OCI-LY1 (cell line): ENCODE measurements around the gene POLR2I.

ENCODE experiments used
- H2AFZ ChIP-seq: fragments of 200-600 bp; sonication (generic), shearing (Covaris generic); 2 replicates; pipeline ENCODE4 v1.6.0; 2014; ENCODE audit warnings: antibody characterized with exemption, mild to moderate bottlenecking, low read length
- H3F3A ChIP-seq: fragments of 200-600 bp; sonication (generic), shearing (Covaris generic); 2 replicates; pipeline ENCODE4 v1.6.0; 2014; ENCODE audit warnings: mild to moderate bottlenecking, antibody characterized with exemption, low read length, moderate library complexity; ENCODE audit not compliant: insufficient read depth
- H3K27ac ChIP-seq: fragments of 200-600 bp; sonication (generic); 2 replicates; pipeline ENCODE4 v1.5.1; 2014; ENCODE audit warnings: low read length, mixed run types, mild to moderate bottlenecking, low read depth; ENCODE audit not compliant: poor library complexity, severe bottlenecking
- H3K27me3 ChIP-seq: fragments of 200-600 bp; sonication (generic); 2 replicates; pipeline ENCODE4 v1.6.0; 2014; ENCODE audit warnings: antibody characterized with exemption, mild to moderate bottlenecking, low read length, moderate library complexity; ENCODE audit not compliant: insufficient read depth
- H3K36me3 ChIP-seq: fragments of 200-600 bp; sonication (generic); 2 replicates; pipeline ENCODE4 v1.6.1; 2014; ENCODE audit warnings: mild to moderate bottlenecking, antibody characterized with exemption, low read length, moderate library complexity, mixed read lengths; ENCODE audit not compliant: insufficient read depth
- H3K4me1 ChIP-seq: fragments of 200-600 bp; sonication (generic); 2 replicates; pipeline ENCODE4 v1.5.1; 2014; ENCODE audit warnings: mild to moderate bottlenecking, low read length, moderate library complexity; ENCODE audit not compliant: insufficient read depth, severe bottlenecking
- H3K4me2 ChIP-seq: fragments of 200-600 bp; sonication (generic), shearing (Covaris generic); 2 replicates; pipeline ENCODE4 v1.6.1; 2014; ENCODE audit warnings: low read length
- H3K4me3 ChIP-seq: fragments of 200-600 bp; sonication (generic); 2 replicates; pipeline ENCODE4 v1.5.1; 2014; ENCODE audit warnings: low read length, low read depth, mild to moderate bottlenecking, mixed read lengths; ENCODE audit not compliant: poor library complexity, severe bottlenecking
- H3K79me2 ChIP-seq: fragments of 200-600 bp; shearing (Covaris generic); 2 replicates; pipeline ENCODE4 v1.6.1; 2016; ENCODE audit warnings: mixed run types, low read length, mixed read lengths; ENCODE audit not compliant: insufficient read depth
- H3K9ac ChIP-seq: fragments of 200-600 bp; sonication (generic), shearing (Covaris generic); 2 replicates; pipeline ENCODE4 v1.6.1; 2014; ENCODE audit warnings: mild to moderate bottlenecking, low read length, mixed read lengths
- H3K9me2 ChIP-seq: fragments of 200-600 bp; sonication (generic), shearing (Covaris generic); 2 replicates; pipeline ENCODE4 v1.6.1; 2014; ENCODE audit warnings: low read depth, mild to moderate bottlenecking, low read length, mixed read lengths
- H3K9me3 ChIP-seq: fragments of 200-600 bp; shearing (Covaris generic); 2 replicates; pipeline ENCODE4 v1.6.1; 2014; ENCODE audit warnings: low read length, mixed read lengths
- H4K20me1 ChIP-seq: fragments of 200-600 bp; sonication (generic), shearing (Covaris generic); 2 replicates; pipeline ENCODE4 v1.6.0; 2016; ENCODE audit warnings: mild to moderate bottlenecking, low read length; ENCODE audit not compliant: insufficient read depth
- EZH2 ChIP-seq: fragments of 200-600 bp; sonication (generic), shearing (Covaris generic); IDR thresholded peaks from 2 replicates; pipeline ENCODE4 v1.8.0; 2017; ENCODE audit warnings: borderline replicate concordance, mixed run types, mild to moderate bottlenecking, antibody characterized with exemption, low read length, moderate library complexity, mixed read lengths
- TF ChIP-seq, protein P1 (sequence below): fragments of 200-600 bp; sonication (generic), shearing (Covaris generic); IDR thresholded peaks from 2 replicates; pipeline ENCODE4 v1.5.1; 2017; ENCODE audit warnings: mild to moderate bottlenecking, antibody characterized with exemption, low read length, moderate library complexity, mixed read lengths

Gene POLR2I

GRCh38 chr19:36067681-36068080 is 47.0 kb downstream of the POLR2I start:
- no peak overlapping the region for H3K9ac ChIP-seq
- no peak for TF ChIP-seq EZH2
- TF ChIP-seq, protein P1, sequence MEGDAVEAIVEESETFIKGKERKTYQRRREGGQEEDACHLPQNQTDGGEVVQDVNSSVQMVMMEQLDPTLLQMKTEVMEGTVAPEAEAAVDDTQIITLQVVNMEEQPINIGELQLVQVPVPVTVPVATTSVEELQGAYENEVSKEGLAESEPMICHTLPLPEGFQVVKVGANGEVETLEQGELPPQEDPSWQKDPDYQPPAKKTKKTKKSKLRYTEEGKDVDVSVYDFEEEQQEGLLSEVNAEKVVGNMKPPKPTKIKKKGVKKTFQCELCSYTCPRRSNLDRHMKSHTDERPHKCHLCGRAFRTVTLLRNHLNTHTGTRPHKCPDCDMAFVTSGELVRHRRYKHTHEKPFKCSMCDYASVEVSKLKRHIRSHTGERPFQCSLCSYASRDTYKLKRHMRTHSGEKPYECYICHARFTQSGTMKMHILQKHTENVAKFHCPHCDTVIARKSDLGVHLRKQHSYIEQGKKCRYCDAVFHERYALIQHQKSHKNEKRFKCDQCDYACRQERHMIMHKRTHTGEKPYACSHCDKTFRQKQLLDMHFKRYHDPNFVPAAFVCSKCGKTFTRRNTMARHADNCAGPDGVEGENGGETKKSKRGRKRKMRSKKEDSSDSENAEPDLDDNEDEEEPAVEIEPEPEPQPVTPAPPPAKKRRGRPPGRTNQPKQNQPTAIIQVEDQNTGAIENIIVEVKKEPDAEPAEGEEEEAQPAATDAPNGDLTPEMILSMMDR, result no peak
- H3K4me2 ChIP-seq, result no peak overlapping the region
- H2AFZ ChIP-seq, result no peak overlapping the region
- H4K20me1 ChIP-seq, result no peaks in the 10 kb centered on the region
- no peaks in the 10 kb centered on the region for H3K4me1 ChIP-seq
- H3K27ac ChIP-seq, result no peak overlapping the region
- no peaks in the 10 kb centered on the region for H3F3A ChIP-seq
- H3K36me3 ChIP-seq, result peaks cover 78% of the 10 kb centered on the region
- no peaks in the 10 kb centered on the region for H3K9me3 ChIP-seq
- H3K79me2 ChIP-seq, result no peaks in the 10 kb centered on the region
- H3K9me2 ChIP-seq, result no peaks in the 10 kb centered on the region
- no peaks in the 10 kb centered on the region for H3K27me3 ChIP-seq
- no peak overlapping the region for H3K4me3 ChIP-seq

- no peak overlapping the region for H3K4me2 ChIP-seq
- no peak for TF ChIP-seq EZH2
- TF ChIP-seq, protein P1, result no peak
- H4K20me1 ChIP-seq, result no peaks in the 10 kb centered on the region
- no peaks in the 10 kb centered on the region for H3K27me3 ChIP-seq
- no peaks in the 10 kb centered on the region for H3K79me2 ChIP-seq
- peaks cover 78% of the 10 kb centered on the region for H3K36me3 ChIP-seq
- H3K4me1 ChIP-seq, result no peaks in the 10 kb centered on the region
- no peak overlapping the region for H3K27ac ChIP-seq
- no peaks in the 10 kb centered on the region for H3K9me3 ChIP-seq
- H3F3A ChIP-seq, result no peaks in the 10 kb centered on the region
- H3K9me2 ChIP-seq, result no peaks in the 10 kb centered on the region
- no peak overlapping the region for H3K4me3 ChIP-seq
- no peak overlapping the region for H2AFZ ChIP-seq
- no peak overlapping the region for H3K9ac ChIP-seq
Observed at GRCh38 chr19:36064826-36065225, 49.8 kb downstream of the POLR2I start.
